ENCODE measurements around the gene UGT1A8.

The UGT1A8 gene

GRCh38 chr2:233764264-233764663 is 146.8 kb downstream of the UGT1A8 start:
- no peak for DNase-seq (ENCODE audit: low read depth in 2 of 2)

GRCh38 chr2:233764761-233765160 is 147.3 kb downstream of the UGT1A8 start:
- no peak for DNase-seq (ENCODE audit: low read depth in 2 of 2)

GRCh38 chr2:233766416-233766815 is 149.0 kb downstream of the UGT1A8 start:
- DNase-seq (ENCODE audit: low read depth in 2 of 2) = no peak

- no peak for DNase-seq (ENCODE audit: low read depth in 2 of 2)
Measured at GRCh38 chr2:233768076-233768475, 150.6 kb downstream of the UGT1A8 start.

GRCh38 chr2:233769260-233769659 is 151.8 kb downstream of the UGT1A8 start:
- DNase-seq (ENCODE audit: low read depth in 2 of 2) = no peak

GRCh38 chr2:233772153-233772552 is 154.7 kb downstream of the UGT1A8 start:
- DNase-seq (ENCODE audit: low read depth in 2 of 2) = no peak

- no peak for DNase-seq (ENCODE audit: low read depth in 2 of 2)
Measured at GRCh38 chr2:233772583-233772982, 155.2 kb downstream of the UGT1A8 start.

GRCh38 chr2:233773854-233774253 is 156.4 kb downstream of the UGT1A8 start:
- DNase-seq (ENCODE audit: low read depth in 2 of 2) = no peak

- DNase-seq (ENCODE audit: low read depth in 2 of 2) = no peak
Measured at GRCh38 chr2:233775414-233775813, 158.0 kb downstream of the UGT1A8 start.

- no peak for DNase-seq (ENCODE audit: low read depth in 2 of 2)
Measured at GRCh38 chr2:233778030-233778429, 160.6 kb downstream of the UGT1A8 start, which contains the start of gene MROH2A. MROH2A (plus strand) TSS chr2:233778330; CDS start chr2:233779359, 1,029 bp downstream.

- DNase-seq (ENCODE audit: low read depth in 2 of 2) = no peak
Measured at GRCh38 chr2:233779722-233780121, 162.3 kb downstream of the UGT1A8 start.

GRCh38 chr2:233780771-233781170 is 163.3 kb downstream of the UGT1A8 start:
- no peak for DNase-seq (ENCODE audit: low read depth in 2 of 2)

- DNase-seq (ENCODE audit: low read depth in 2 of 2) = no peak
Measured at GRCh38 chr2:233789554-233789953, 172.1 kb downstream of the UGT1A8 start.

- DNase-seq (ENCODE audit: low read depth in 2 of 2) = no peak
Measured at GRCh38 chr2:233791151-233791882, 173.9 kb downstream of the UGT1A8 start.

- no peak for DNase-seq (ENCODE audit: low read depth in 2 of 2)
Measured at GRCh38 chr2:233791883-233792329, 174.5 kb downstream of the UGT1A8 start.

- DNase-seq (ENCODE audit: low read depth in 2 of 2) = no peak
Measured at GRCh38 chr2:233792720-233793119, 175.3 kb downstream of the UGT1A8 start.

- DNase-seq (ENCODE audit: low read depth in 2 of 2) = no peak
Measured at GRCh38 chr2:233793465-233794127, 176.2 kb downstream of the UGT1A8 start.

- no peak for DNase-seq (ENCODE audit: low read depth in 2 of 2)
Measured at GRCh38 chr2:233794128-233794658, 176.8 kb downstream of the UGT1A8 start.

GRCh38 chr2:233795735-233796171 is 178.3 kb downstream of the UGT1A8 start:
- no peak for DNase-seq (ENCODE audit: low read depth in 2 of 2)

GRCh38 chr2:233796254-233796653 is 178.8 kb downstream of the UGT1A8 start:
- DNase-seq (ENCODE audit: low read depth in 2 of 2) = no peak

GRCh38 chr2:233798335-233799086 is 181.1 kb downstream of the UGT1A8 start:
- DNase-seq (ENCODE audit: low read depth in 2 of 2) = no peak

- no peak for DNase-seq (ENCODE audit: low read depth in 2 of 2)
Measured at GRCh38 chr2:233799087-233799665, 181.7 kb downstream of the UGT1A8 start.
